Neuronal stem cell (in vitro differentiated cells): Measurements from ENCODE around the gene ACTL10.

Experiments used
- DNase-seq: peaks from one replicate; pipeline ENCODE4 v3.0.0-alpha.2; 2013; ENCODE audit warnings: low spot score
- H2AFZ ChIP-seq: one replicate; pipeline ENCODE4 v1.6.1; 2013; ENCODE audit warnings: mild to moderate bottlenecking, low read length, inconsistent platforms
- H2AK5ac ChIP-seq: 2 replicates; pipeline ENCODE4 v1.6.1; 2013; ENCODE audit warnings: low read depth, mild to moderate bottlenecking, inconsistent platforms, low read length, moderate library complexity, mixed read lengths
- H2BK120ac ChIP-seq: 2 replicates; pipeline ENCODE4 v1.6.1; 2013; ENCODE audit warnings: low read depth, mild to moderate bottlenecking, inconsistent platforms, low read length, moderate library complexity, mixed read lengths
- H2BK12ac ChIP-seq: one replicate; pipeline ENCODE4 v1.6.1; 2013; ENCODE audit warnings: low read length, inconsistent platforms
- H2BK15ac ChIP-seq: 2 replicates; pipeline ENCODE4 v1.6.1; 2013; ENCODE audit warnings: mild to moderate bottlenecking, low read length, inconsistent platforms, mixed read lengths
- H2BK5ac ChIP-seq: one replicate; pipeline ENCODE4 v1.6.1; 2013; ENCODE audit warnings: inconsistent platforms, mild to moderate bottlenecking, low read length, moderate library complexity
- H3K14ac ChIP-seq: one replicate; pipeline ENCODE4 v1.6.1; 2013; ENCODE audit warnings: low read length, inconsistent platforms
- H3K18ac ChIP-seq: 2 replicates; pipeline ENCODE4 v1.6.1; 2013; ENCODE audit warnings: low read length, inconsistent platforms
- H3K23ac ChIP-seq: 2 replicates; pipeline ENCODE4 v1.6.1; 2013; ENCODE audit warnings: low read depth, mild to moderate bottlenecking, mixed read lengths, low read length, inconsistent platforms; ENCODE audit not compliant: poor library complexity
- H3K27ac ChIP-seq: replicated peaks from 3 replicates; pipeline ENCODE4 v1.5.1; 2013; ENCODE audit warnings: low read length, inconsistent platforms
- H3K27me3 ChIP-seq, 3 experiments: 2 replicates each; pipeline ENCODE4 v1.6.1; 2013; ENCODE audit warnings: low read length in 3 of 3, mild to moderate bottlenecking in 2 of 3, inconsistent platforms in 1 of 3, low read depth in 1 of 3, mixed read lengths in 1 of 3, moderate library complexity in 1 of 3; ENCODE audit not compliant: control insufficient read depth in 3 of 3, insufficient read depth in 3 of 3
- H3K36me3 ChIP-seq, 2 donors: replicated peaks in 1 of 2; 2 replicates each; pipeline ENCODE4 v1.6.1; 2013; ENCODE audit warnings: low read length in 2 of 2; ENCODE audit not compliant: control insufficient read depth in 2 of 2, insufficient read depth in 2 of 2
- H3K4ac ChIP-seq: 2 replicates; pipeline ENCODE4 v1.6.1; 2013; ENCODE audit warnings: inconsistent platforms, mild to moderate bottlenecking, low read length, moderate library complexity
- H3K4me1 ChIP-seq, 2 donors: 1 replicate in 1 of 2; 2 replicates in 1 of 2; pipeline ENCODE4 v1.6.1; 2013; ENCODE audit warnings: low read length in 2 of 2, low read depth in 1 of 2; ENCODE audit not compliant: control insufficient read depth in 2 of 2, insufficient read depth in 1 of 2
- H3K4me2 ChIP-seq: one replicate; pipeline ENCODE4 v1.6.1; 2013; ENCODE audit warnings: mild to moderate bottlenecking, low read length, inconsistent platforms; ENCODE audit not compliant: insufficient read depth, poor library complexity, severe bottlenecking
- H3K4me3 ChIP-seq, 2 donors: 2 replicates each; pipeline ENCODE4 v1.5.1; 2013; ENCODE audit warnings: low read length in 2 of 2, mild to moderate bottlenecking in 2 of 2, inconsistent platforms in 1 of 2, moderate library complexity in 1 of 2
- H3K79me1 ChIP-seq: one replicate; pipeline ENCODE4 v1.6.1; 2013; ENCODE audit warnings: low read depth, mild to moderate bottlenecking, inconsistent platforms, low read length, moderate library complexity
- H3K9ac ChIP-seq: one replicate; pipeline ENCODE4 v1.6.1; 2013; ENCODE audit warnings: mild to moderate bottlenecking, low read depth, low read length, inconsistent platforms; ENCODE audit not compliant: poor library complexity
- H3K9me3 ChIP-seq, 2 donors: replicated peaks in 1 of 2; 2 replicates each; pipeline versions ENCODE3 to v1.6.1; 2013; ENCODE audit warnings: low read length in 2 of 2, mild to moderate bottlenecking in 2 of 2, inconsistent platforms in 1 of 2, low read depth in 1 of 2, mixed read lengths in 1 of 2, moderate library complexity in 1 of 2; ENCODE audit not compliant: control insufficient read depth in 2 of 2, insufficient read depth in 1 of 2
- H4K8ac ChIP-seq: one replicate; pipeline ENCODE4 v1.6.1; 2013; ENCODE audit warnings: low read depth, mild to moderate bottlenecking, inconsistent platforms, low read length, moderate library complexity
- H4K91ac ChIP-seq: one replicate; pipeline ENCODE4 v1.6.1; 2013; ENCODE audit warnings: low read length, low read depth, mild to moderate bottlenecking, inconsistent platforms; ENCODE audit not compliant: poor library complexity
- WGBS, 2 donors: extraction: QIAGEN DNeasy Blood & Tissue Kit; methylation state at CpG; one replicate each; pipeline ENCODE4 v1.1.7; 2013; ENCODE audit warnings: missing lambda C conversion rate in 2 of 2, mixed read lengths in 1 of 2; ENCODE audit not compliant: insufficient read length in 2 of 2, insufficient replicate concordance in 1 of 2; ENCODE audit errors: extremely low coverage in 2 of 2; 5-methylcytosine and 5-hydroxymethylcytosine counted together

Gene ACTL10

DNA sequence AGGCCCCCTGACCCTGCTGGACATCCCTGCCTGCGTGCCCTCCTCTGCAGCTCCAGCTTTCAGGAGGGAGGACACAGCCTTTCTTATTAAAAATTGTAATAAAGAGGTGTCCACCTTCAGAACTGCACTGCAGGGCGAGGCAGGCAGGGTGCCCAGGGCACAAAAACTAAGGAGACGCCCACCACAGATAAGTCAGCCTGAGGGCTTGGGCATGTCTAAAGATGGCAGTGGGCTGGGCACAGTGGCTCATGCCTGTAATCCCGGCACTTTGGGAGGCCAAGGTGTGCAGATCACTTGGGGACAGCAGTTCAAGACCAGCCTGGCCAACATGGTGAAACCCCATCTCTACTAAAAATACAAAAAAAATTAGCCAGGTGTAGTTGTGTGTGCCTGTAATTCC, 11.6 kb upstream of the ACTL10 start:
- Histone ChIP-seq H3K4me1 (peaks cover 0 to 2% of the 10 kb centered on the region in 2 donors), H3K27ac (no peak overlapping the region), H3K4ac (no peak overlapping the region), H2BK5ac (no peak overlapping the region), H4K8ac (no peak overlapping the region), H3K23ac (peak overlapping the region; percentile 10), H3K14ac (peak overlapping the region; percentile 6), H4K91ac (no peak overlapping the region), H2BK15ac (no peak overlapping the region), H3K27me3 (no peaks in the 10 kb centered on the region), H3K18ac (peak overlapping the region; percentile 20), H3K4me2 (no peak overlapping the region), H3K4me3 (no peak overlapping the region), H3K9ac (no peak overlapping the region), H2BK12ac (no peak overlapping the region), H2BK120ac (no peak overlapping the region), H2AFZ (no peak overlapping the region), H2AK5ac (no peak overlapping the region), H3K36me3 (peaks cover 4 to 14% of the 10 kb centered on the region in 2 donors), H3K9me3 (no peaks in the 10 kb centered on the region), H3K79me1 (peaks cover 3% of the 10 kb centered on the region)
- no CpG with 5 or more reads among the region's 4 CpGs for WGBS, 2 donors
- DNase-seq: no peak

DNA sequence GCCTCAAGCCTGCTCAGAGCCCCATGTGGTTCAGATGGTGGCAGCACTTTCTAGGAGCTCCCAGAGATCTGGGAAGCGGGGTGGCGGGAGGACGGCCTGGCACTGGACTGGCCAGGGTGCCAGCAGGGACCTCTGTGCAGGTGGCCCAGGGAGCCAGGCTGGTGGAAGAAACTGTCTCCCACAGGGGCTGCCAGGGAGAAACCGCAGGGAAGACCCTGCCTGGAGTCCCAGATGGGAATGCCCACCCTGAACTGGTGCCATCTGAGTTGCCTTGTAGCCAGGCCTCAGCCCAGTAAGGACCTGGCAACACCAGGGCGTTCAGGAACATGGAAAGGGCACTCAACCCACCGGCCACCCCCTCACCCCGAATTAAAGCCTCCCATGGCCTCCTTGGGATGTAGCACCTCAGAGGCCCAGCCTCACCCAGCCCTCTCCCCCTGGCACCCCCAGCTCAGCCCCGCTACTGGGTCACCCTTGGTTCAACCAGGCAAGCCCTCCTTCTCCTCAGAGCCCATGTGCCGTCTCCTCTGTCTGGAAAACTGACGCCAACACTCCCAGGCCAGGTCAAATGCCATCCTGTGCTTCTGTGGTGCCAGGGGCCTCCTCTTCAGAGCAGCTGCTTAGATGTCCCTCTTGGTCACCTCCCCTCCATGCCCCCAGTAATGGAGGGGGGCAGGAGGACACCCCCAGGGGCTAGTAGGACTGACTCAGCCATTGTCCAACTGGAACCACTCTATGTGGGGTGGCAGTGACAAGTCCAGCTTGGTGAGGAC, 10.5 kb upstream of the ACTL10 start:
- Histone ChIP-seq H3K36me3 (peaks cover 4 to 14% of the 10 kb centered on the region in 2 donors), H3K23ac (no peak overlapping the region), H3K18ac (no peak overlapping the region), H2BK15ac (no peak overlapping the region), H3K27ac (no peak overlapping the region), H2AFZ (no peak overlapping the region), H2AK5ac (no peak overlapping the region), H3K4ac (no peak overlapping the region), H3K27me3 (no peaks in the 10 kb centered on the region), H3K4me1 (peaks cover 0 to 2% of the 10 kb centered on the region in 2 donors), H4K8ac (no peak overlapping the region), H3K14ac (no peak overlapping the region), H3K4me3 (no peak overlapping the region), H2BK5ac (peak overlapping the region; percentile 66), H3K79me1 (peaks cover 3% of the 10 kb centered on the region), H3K9ac (no peak overlapping the region), H2BK120ac (no peak overlapping the region), H3K4me2 (no peak overlapping the region), H2BK12ac (no peak overlapping the region), H4K91ac (no peak overlapping the region), H3K9me3 (no peaks in the 10 kb centered on the region)
- DNase-seq: no peak
- no CpG with 5 or more reads among the region's 10 CpGs for WGBS, 2 donors

DNA sequence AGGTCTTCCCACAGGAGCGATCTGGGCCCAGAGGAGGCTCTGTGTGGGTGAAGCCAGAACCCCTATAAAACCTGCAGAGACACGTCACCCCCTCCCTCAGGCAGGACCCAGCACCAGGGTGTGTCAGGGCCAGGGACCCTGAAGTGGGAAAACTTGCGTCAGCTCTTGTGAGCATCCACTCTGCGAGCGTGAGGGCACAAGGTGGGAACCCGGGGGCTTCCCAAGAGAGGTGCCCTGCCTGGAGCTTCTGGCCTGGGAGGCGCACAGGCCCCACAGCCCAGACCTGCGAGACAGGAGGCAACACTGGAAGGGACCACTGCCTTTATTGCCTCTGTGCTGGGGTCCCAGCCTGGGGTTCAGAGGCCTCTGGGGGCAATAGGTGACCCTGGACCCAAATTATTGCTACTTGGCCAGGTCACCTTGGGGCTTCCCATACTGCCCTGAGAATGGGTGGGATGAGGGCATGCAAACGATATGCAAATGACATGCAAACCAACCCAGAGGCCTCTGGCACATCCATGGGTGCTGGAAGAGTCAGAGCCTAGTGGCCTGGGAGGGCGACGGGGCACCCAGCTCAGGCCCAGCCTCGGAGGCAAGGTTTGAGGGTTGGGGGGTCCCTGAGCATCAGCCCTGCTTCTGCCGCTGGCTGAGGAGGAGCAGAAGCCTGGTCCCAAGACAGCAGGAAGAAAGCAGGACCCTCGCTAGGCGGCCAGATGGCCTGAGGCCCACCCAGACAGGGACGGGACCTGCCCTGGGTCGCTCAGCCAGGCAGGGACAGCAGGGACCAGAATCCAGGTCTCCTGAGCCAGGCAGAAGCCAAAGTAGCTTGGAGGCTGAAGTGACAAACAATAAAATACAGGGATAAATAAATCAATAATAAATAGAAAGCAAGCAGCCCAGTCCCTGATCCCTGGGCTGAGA, 9.7 kb upstream of the ACTL10 start:
- H3K4me3 ChIP-seq: no peak overlapping the region
- peaks cover 3% of the 10 kb centered on the region for H3K79me1 ChIP-seq
- H2BK12ac ChIP-seq: peak overlapping the region; percentile 41
- no CpG with 5 or more reads among the region's 17 CpGs for WGBS, 2 donors
- no peak for DNase-seq
- H3K27ac ChIP-seq: no peak overlapping the region
- peak overlapping the region; percentile 66 for H2BK5ac ChIP-seq
- peaks cover 0 to 2% of the 10 kb centered on the region in 2 donors for H3K4me1 ChIP-seq
- no peaks in the 10 kb centered on the region for H3K27me3 ChIP-seq
- peaks cover 4 to 14% of the 10 kb centered on the region in 2 donors for H3K36me3 ChIP-seq
- H4K91ac ChIP-seq: no peak overlapping the region
- H3K18ac ChIP-seq: no peak overlapping the region
- H2AFZ ChIP-seq: no peak overlapping the region
- no peak overlapping the region for H3K4me2 ChIP-seq
- H3K14ac ChIP-seq: no peak overlapping the region
- H3K23ac ChIP-seq: peak overlapping the region; percentile 73
- H2BK120ac ChIP-seq: no peak overlapping the region
- H3K9ac ChIP-seq: no peak overlapping the region
- H4K8ac ChIP-seq: no peak overlapping the region
- no peak overlapping the region for H2AK5ac ChIP-seq
- no peak overlapping the region for H2BK15ac ChIP-seq
- no peak overlapping the region for H3K4ac ChIP-seq
- no peaks in the 10 kb centered on the region for H3K9me3 ChIP-seq

DNA sequence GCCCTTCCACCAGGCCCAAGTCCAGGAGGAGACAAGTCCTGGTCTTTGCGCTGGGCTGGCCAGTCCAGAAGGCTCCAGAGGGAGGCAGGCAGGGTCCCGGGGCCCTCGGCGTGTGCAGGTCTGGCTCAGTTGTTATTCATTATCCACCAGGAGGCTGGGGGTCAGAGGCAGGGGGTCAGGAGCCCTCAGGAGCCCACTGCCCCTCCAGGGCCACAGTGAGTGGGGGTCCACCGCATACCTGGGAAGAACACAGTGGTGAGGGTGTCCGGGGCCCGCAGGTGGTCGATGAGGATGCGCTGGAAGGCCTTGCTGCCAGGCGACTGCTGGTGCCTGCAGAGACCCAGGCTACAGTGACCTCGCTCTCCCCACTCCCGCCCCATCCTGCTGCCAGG, 9.0 kb upstream of the ACTL10 start:
- Histone ChIP-seq H3K14ac (no peak overlapping the region), H4K8ac (no peak overlapping the region), H3K4me3 (no peak overlapping the region), H3K4ac (no peak overlapping the region), H2AFZ (no peak overlapping the region), H3K4me2 (no peak overlapping the region), H2BK12ac (no peak overlapping the region), H3K36me3 (peaks cover 4 to 14% of the 10 kb centered on the region in 2 donors), H3K23ac (no peak overlapping the region), H3K9me3 (no peaks in the 10 kb centered on the region), H3K27me3 (no peaks in the 10 kb centered on the region), H4K91ac (no peak overlapping the region), H2BK120ac (no peak overlapping the region), H3K27ac (no peak overlapping the region), H3K4me1 (peaks cover 0 to 3% of the 10 kb centered on the region in 2 donors), H3K18ac (no peak overlapping the region), H2AK5ac (no peak overlapping the region), H3K79me1 (peaks cover 3% of the 10 kb centered on the region), H3K9ac (no peak overlapping the region), H2BK15ac (no peak overlapping the region), H2BK5ac (no peak overlapping the region)
- DNase-seq: no peak
- no CpG with 5 or more reads among the region's 12 CpGs for WGBS, 2 donors
